Activated CD8-positive, alpha-beta memory T cell treated with anti-CD3 and anti-CD28 coated beads for 48 hours (primary cell): Measurements from ENCODE around the gene CYREN.

Experiments
- DNase-seq, 3 experiments: peaks; one replicate each; pipeline ENCODE4 v3.0.0-alpha.2; 2020; ENCODE audit warnings: low read depth in 2 of 3, low spot score in 2 of 3

CYREN gene

DNA sequence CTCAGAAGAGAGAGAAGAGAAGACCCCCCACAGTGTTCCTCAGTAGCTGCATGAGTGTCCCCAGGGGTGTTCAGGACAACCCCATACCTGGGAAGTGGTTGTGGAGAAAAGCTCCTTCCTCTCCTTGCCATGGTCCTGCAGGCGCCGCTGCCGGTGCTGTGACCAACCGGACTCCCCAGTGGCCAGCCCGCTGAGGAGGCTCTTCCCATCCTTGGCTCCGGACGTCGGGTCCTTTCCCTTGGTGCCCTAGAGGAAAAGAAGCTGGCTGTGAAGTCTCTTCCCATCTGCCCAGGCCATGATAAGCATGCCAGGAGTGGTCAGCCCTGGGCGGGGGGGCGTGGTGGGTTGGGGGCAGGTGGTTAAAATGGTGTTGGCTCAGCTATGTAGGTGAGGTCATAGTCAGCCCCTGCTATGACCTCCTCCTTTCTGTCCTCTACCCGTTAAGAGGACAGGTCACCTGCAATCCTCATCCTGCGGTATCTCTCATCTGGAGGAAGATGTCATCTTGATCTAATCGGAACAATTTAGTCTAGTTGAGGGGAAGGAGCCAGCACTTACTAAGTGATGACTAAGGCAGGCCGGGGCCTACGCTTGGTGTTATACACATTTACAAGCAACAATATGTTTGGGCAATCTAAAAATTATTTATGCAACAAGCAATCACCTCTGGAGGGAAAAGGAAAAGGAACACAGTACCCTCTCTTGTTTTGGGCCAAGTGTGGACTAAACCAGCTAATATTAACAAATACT lies 27.6 kb upstream of the CYREN start:
- DNase-seq = no peak

DNA sequence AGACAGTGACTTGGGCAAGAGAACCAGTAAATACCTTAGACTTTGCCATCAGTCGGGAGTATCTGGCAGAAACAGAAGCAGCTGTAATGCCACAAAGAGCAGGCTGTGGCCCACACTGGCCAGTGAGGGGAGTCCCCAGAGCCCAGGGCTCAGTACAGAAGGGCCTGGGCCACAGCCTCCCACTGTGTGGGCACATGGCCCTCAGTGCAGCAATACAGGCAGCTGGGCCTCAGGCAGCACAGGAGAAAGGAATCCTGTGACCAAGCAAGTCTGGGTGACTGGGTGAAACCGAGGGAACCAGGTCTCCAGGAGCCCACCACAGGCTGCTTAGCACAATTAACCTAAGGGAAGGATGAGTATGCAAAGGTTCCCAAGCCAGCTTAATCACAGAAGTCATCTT lies 26.8 kb upstream of the CYREN start:
- no peak for DNase-seq

DNA sequence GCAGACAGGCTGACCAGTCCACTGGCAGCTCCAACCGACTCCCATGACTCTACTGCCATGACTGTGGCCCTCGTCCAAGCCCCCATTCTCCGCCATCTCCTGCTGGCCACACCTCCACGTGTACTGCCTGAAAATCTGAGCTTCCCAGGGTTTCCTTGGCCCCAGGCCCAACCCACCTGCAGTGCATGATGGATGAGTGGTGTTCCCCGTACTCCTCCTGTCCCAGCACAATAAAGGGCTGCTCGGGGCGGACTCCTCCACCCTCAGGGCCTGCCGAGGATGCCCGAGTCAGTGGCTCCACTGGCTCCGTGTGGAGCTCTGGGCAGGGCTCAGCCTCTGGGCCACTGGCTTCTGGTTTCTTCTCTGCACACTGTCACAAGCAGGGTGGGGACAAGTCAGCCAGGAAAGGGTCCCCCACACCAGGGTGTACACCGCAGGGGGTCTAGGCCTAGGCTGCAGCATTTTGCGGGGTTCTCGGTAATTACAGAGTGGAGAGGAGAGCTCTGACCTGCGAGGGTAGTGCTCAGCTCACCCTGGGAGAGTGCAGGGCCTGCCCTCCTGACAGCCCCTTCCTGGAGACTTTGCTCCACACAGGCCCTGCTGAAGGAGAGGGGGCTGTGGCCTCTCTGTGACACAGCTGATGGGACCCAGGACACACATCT lies 25.6 kb upstream of the CYREN start:
- DNase-seq = no peak

DNA sequence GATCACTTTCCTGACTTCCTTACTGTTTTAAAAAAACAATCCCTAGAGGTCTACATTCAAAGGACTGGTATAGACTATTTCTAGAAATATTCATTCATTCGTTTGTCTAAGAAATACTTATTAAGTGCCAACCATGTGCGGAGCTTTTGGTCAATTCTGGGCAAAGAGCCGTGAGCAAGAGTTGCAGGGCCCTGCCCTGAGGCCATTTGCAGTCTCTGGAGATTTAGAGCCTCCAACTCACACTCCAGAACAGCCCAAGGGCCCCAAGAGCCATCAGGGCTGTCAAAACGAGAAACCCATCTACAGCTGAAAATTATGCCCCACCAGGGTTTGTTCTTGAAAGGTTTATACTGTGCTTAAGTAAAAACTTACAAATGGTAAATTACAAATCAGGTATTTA lies 24.6 kb upstream of the CYREN start:
- DNase-seq = no peak

DNA sequence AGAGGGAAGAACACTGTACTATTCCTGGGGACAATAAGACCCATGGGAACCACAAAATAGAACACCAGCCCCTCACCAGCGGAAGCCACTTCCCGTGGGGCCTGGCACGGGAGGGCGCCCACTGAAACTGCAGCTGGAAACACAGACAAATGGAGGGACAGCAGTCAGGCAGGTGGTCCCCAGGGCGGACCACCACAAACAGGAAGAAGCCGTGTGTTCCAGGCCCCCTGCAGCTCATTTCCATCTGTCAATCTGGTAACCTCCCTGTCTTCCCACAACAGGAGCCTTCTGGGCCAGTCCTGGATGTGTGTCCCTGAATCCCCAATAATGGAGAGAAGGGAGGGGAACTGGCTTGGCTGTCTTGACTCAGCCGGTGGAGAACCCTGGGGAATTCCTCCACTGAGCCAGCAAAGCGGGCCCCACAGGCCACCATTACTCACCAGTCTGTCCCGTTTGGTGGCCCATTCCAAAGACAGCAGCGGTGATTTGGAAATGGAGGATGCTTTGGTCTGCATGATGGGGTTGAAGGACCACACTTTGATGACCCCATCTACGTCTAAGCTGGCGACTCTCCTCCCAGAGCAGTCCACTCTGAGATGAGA lies 24.1 kb upstream of the CYREN start:
- no peak for DNase-seq

DNA sequence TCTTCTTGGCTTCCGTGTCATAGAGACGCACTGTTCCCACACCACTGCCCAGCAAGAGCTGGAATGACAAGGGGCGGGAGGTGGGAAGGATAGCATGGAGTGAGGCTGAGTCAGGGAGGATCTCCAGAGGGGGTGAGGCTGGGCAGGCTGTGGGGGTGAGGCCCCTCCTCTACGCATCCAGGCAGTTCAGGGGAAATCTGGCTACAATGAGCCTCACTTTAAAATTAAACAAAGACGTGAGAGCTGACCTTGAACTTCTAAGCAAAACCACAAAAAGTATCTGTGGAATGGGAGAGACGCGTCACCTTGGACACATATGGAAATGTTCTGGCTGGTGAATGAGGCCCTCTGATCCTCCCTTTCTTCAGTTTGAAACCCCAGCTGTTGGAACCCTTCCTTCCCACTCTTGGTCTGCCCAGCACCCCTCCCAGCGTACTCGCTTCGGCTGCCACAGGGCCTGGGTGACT lies 23.1 kb upstream of the CYREN start:
- DNase-seq = no peak

DNA sequence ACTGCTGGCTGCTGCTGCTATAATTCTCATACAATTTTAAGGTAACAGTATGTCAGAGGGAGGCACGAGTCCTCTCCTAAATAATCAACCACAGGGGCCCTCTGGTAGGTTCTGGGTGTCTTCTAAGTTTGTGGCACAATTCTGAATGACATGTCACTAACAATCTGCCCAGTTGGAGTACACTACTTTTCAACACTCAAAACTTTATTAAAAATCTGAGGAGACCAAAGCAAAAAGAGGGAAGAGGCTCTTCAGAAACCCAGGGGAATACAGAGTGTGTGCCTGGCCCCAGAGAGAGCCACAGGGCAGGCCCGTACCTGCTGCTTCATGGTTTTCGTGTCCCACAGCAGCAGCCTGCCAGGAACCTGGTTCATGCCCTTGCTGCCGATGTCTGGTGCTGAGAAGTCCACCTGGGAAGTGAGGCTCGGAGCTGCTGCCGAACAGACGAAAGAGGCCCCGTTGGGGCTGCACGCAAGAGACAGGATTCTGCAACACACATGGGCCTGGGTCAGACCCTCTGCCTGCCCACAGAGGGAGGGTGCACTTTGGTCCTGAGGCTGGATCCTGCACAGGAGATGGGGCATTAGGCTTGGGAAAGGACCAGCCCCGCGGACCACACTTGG lies 22.5 kb upstream of the CYREN start:
- DNase-seq = no peak

DNA sequence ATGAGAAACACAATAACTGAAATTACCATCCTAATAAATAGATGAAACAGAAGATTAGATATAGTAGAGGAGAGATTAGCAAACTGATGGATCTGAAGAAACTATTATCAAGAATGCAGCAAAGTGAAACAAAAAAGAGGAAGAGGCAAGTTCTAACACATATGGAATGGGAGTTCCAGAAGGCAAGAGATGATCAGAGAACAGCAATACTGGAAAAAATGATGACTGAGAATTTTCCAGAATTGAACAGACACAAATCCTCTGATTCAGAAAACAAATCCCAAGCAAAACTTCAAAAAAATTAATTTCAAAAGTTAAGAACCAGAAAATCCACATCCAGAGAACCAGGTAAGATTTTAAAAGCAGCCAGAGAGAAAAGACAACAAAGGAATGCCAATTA lies 20.2 kb upstream of the CYREN start:
- DNase-seq = no peak

DNA sequence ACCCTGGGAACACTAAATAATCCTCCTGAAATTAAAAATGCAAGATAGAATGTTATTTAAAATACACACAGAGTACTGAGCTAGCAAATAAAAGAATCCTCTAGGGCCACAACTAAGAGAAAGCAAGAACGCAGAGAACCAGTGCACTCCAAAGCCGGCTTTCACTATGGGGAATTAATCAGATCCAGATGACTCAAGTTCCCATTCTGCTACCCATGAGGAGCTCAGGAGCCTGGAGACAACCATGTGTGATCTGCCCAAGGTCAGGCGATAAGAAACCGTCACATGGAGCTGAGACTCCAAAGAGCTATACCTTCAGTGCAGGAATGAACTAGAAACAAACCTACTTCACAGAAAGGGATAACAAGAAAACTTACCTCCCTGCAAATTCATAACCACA lies 19.5 kb upstream of the CYREN start:
- DNase-seq = no peak

DNA sequence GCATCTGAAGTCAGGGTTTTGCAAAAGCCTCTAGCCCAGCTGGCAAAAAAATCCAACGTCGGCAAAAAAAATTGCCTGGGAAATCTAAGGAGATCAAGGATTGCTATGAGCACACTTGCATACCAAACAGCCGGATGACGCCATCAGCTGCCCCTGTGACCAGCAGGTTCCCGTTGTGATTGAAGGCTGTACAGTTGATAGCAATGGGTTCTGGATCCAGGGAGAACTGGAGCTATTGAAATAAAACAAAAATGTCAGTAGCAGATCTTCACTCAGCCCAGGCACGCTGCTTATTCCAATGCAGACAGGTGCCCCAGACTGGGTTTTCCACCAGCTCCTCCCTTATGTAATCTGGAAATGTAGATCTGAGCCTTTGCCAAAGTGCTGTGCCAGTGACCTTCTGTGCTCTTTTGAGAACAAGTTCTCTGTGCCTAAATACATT lies 18.7 kb upstream of the CYREN start:
- no peak for DNase-seq

DNA sequence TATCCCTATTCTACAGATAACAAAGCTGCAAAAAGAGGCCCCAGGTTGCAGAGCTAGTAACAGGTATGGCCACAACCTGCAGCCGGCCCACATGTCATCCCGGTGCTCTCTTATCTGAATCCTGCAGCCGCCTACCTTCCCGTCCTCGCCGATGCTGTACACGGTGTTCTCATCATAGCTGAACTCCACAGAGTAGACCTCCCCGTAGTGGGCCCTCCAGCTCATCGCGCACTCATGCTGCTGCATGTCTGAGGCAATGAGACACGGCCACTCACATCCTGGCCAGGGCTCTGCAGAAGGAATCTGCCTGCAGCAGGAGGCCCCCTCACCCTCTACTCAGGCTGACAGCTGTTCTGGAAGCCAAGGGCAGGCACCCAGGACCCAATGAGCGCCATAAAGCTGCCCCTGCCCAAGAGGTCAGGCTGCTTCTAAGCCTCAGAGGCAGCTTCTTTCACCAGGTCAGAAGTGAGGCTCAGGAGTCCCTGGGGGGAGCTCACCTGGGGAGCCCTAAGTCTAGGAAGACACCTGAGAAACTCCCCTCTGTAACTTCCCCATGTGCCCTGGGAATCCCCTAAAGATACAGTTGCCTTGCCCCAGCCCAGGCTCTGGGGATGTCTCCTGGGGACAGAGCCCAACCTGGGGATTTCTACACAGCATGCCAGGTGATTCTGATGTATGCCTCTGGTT lies 17.9 kb upstream of the CYREN start:
- DNase-seq = no peak

DNA sequence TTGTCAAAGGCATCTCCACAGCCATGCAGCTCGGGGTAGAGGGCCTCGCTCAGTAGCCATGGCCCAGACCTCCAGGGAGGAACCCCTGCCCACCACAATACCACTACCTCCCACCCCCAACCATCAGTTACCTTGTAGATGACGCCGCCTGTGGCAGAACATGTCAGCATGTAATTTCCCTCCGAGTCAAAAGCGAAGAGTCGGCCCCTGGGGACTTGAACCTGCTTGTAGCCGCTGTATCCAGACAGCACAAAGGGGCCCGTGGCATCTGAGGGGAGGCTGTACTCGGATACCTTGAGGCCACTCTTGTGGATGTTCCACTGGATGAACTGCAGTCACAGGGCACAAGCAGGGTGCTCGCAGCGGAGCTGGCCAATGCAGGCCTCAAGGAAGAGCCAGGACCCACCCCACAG lies 16.3 kb upstream of the CYREN start:
- DNase-seq = no peak

DNA sequence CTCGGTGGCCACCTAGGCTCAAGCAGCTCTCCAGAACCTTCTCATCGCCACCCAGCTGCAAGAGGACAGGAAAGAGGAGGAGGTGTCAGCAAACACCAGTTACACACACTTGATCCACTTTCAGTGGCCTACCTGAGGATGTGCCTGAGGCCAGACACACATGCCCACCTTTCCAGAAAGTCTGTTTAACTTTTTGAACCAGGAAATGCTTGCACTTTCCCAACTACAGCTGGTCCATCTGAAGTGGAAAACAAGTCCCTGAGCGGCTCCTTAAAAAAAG lies 15.7 kb upstream of the CYREN start:
- DNase-seq = no peak

DNA sequence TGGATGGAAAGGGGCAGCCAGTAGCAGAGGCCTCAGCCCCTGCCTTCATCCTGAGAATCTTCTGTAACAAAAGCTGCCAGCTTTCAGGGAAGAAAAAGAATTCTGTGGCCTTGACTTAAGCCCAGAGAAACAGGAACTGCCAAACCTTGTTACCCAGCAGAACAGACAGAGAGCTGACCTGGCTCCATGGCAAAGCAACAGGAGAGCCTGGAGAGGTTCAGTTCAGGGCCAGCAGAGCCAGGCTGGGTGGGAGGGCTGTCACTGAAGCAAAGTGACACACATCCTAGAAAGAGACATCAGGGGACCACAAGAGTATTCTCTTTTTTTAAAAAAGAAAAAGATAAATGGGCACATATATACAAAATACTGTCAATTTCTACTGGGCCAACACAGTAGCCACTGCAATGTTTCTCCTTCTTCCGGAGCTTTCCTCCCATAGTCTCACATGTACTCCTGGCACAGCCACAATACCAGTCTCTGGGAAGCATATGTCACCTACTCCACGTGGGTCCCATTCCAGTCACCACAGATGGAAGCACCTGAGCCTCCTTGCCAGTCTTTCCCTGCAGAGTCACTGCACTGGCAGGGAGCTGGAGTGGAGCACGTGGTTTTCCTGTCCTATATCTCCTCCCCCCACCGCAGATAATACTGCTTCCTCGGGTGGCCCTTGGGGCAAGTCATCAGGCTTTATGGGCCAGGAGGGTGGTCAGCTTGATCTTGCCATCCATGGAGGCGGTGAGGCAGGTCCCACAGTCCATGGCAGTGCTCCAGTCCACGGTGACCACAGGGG lies 15.2 kb upstream of the CYREN start:
- no peak for DNase-seq

DNA sequence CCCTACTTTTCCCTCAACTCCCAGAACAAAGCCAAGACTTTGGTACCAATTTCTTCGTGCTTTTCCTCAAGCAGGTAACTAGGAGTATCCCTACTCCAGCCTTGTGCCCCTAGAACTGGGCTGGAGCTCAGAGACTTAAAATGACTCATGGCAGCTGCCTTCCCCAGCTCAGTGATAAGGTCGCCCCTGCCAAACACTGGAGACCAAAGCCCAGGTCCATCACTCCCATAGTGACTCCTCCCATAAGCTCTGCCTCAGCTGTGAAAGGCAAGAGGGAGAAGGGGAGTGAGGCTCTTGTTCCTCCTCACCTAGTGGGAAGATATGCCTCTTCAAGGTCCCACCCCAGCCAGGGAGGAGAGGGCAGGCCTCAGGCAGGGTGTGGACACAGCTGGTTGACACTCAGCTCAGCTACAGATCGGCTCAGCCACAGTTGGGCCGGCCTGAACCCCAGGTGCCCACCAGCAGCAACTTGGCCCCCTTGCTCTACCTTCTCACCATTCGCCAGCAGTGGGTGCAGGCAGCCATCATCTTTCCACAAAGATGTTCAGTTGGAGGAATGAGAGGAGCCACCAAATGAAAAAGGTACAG lies 13.8 kb upstream of the CYREN start:
- no peak for DNase-seq

DNA sequence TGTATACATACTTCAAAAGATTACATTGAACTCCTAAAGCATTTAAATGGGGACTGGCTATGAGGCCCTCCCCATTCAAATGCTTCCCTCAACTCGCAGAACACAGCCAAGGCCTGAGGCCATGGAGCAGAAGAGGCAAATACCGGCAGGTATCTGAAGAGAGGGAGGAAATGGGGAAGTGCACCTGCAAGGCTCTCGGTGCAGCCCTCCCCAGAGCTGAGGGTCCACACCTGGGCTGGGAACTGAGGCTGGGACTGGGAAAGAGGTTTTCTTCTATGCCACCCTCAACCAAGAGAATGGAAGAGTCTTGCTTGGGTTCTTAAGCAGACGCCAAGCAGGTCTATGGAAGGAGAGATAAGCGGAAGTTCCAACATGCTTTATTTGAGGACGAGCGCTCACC lies 13.0 kb upstream of the CYREN start:
- no peak for DNase-seq

DNA sequence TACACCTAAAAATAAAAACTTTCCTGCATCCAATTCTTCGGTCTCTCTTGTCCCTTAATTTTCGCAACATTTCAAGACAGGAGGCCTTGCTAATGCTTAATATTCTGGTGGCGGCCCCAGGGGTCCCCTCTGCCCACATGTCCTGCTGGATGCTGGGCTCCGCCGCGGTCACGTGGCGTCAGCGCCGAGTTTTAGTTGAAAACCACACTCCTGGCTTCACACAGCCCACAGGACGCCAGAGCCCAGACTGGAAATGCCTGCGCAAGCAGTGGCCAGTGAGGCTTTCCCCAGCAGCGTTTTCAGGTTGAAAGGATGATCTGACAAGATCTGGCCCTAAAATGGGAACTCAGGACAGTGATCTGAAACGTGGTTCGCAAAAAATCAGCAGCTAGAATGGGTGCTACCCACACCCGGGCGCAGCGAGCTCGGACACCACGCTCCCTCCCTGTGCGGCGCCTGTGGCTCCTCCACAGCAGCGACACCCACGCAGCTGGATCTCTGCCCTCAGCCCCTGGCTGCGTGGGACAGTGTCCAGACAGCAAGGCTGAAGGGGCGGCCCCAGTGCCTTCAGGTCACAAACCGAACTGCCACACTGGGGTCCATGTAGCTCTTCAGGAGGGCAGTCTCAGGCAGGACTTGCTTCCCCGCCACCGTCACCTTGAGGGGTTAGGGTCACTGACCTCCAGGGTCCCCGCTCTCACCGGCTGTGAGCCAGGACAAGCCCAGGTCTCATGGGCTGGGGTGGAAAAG lies 11.6 kb upstream of the CYREN start:
- DNase-seq = no peak

DNA sequence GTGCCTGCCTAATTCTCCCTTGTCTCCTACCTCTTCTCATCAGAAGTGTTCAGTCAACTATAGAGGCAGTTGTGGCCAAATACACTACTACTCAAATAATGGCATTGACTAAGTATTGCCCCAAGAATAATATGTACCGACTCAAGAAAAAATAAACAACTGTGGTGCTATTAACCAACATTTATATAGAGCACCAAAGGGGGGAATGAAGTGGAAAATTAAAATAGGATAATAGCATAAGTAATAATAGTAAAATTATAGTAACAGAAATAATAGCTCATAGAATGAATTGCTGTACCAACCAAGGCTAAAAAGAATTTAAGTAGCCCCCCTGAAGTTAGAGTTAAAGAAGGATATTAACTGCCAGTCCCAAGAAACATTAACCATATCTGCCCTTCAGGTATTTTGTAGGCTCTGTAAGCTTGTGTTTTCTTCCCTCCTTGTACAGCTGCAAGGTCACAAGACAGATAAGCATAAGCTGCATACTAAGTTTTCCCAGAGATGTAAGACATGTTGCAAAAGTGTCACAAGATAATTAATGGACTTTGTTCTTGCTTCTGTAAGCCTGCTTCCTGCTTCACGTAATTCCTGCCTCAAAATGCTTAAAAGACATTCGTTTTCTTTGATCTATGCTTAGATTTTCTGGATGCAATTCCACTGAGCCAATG lies 10.9 kb upstream of the CYREN start:
- no peak for DNase-seq

DNA sequence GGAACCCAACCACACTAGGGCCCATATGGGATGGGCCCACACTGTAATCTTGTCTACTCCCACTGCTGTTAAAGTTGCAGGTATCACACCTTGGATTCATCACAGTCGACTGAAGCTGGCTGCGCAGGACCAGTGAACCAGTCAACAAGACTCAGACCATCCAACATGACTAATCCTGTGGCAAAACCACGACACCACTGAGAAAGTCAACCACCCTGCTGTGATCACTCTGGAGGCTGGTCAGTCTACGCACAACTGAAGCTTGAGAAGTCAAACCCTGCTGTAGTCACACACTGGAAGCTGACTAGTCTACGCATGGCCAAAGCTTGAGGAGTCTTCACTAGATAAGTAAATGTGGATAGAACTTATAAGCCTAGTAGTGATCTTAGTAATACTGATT lies 9.6 kb upstream of the CYREN start:
- DNase-seq = no peak
